MM.1S (cell line): ENCODE data around the gene GATAD2A.

ENCODE experiments used
- EZH2 ChIP-seq: fragments of 300-600 bp; sonication (generic); optimal IDR thresholded peaks from 2 replicates; pipeline ENCODE3; 2017; ENCODE audit warnings: low read depth, mild to moderate bottlenecking, antibody characterized with exemption, low read length, mixed read lengths
- EZH2phosphoT487 ChIP-seq: fragments of 300-600 bp; sonication (generic); IDR thresholded peaks from 2 replicates; pipeline ENCODE4 v1.6.1; 2018; ENCODE audit warnings: antibody characterized with exemption, low read length
- TF ChIP-seq, protein P1 (sequence below): fragments of 300-600 bp; sonication (generic); IDR thresholded peaks from 2 replicates; pipeline ENCODE4 v1.5.1; 2016; ENCODE audit warnings: antibody characterized with exemption, low read length, mixed read lengths

DNA sequence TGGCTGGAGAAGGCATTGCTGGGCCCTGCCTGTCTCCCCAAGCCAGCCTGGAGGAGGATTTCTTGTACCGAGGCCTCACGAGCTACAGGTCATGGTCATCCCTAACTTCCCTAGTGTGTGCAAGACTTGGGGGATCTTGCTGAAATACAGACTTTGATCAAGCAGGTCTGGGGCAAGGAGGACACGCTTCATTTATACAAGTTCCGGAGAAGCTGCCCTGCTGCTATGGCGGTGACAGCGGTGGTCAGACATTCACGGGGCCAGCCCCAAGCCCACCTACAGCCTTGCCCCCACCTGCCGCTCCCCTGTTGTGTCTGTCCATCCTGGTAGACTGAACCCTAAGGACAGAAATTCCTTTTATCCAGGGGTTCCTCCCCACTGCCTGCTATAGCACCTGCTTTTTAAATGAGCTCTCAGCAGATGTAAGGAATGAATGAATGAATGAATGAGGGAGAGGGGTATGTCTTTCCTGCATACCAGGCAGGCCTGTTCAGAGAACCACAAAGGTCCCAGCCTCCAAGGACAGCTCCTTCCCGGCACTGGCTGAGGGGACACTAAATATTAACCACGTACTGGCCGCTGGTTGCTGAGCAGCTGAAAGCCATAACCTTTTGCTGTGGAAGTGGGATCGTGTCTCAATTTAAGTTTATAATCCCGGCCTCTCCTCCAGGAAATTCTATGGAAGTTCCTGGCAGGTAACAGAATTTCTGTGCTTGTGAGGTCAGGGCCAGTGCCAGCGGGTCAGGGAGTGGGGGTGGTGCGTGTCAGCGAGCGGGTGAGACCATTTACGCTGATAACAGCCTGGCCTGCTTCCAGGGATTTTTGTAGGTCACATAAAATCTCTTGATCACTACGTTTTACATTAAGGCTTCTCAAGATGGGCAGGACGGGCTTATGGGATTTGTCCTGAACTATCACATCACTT is 82.7 kb downstream of the GATAD2A start:
- TF ChIP-seq, protein P1, sequence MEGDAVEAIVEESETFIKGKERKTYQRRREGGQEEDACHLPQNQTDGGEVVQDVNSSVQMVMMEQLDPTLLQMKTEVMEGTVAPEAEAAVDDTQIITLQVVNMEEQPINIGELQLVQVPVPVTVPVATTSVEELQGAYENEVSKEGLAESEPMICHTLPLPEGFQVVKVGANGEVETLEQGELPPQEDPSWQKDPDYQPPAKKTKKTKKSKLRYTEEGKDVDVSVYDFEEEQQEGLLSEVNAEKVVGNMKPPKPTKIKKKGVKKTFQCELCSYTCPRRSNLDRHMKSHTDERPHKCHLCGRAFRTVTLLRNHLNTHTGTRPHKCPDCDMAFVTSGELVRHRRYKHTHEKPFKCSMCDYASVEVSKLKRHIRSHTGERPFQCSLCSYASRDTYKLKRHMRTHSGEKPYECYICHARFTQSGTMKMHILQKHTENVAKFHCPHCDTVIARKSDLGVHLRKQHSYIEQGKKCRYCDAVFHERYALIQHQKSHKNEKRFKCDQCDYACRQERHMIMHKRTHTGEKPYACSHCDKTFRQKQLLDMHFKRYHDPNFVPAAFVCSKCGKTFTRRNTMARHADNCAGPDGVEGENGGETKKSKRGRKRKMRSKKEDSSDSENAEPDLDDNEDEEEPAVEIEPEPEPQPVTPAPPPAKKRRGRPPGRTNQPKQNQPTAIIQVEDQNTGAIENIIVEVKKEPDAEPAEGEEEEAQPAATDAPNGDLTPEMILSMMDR = no peak
- no peak for TF ChIP-seq EZH2
- no peak for TF ChIP-seq EZH2phosphoT487
